Ishikawa (cell line): ENCODE results near the gene TRIOBP.
A peak's percentile ranks its signal among the peaks of the same experiment; 100 is the strongest.

Source experiments
- CEBPB ChIP-seq: IDR thresholded peaks from 2 replicates; pipeline ENCODE4 v1.6.1; 2012
- CREB1 ChIP-seq: IDR thresholded peaks from 2 replicates; pipeline ENCODE4 v1.6.1; 2012; ENCODE audit warnings: low read depth
- EGR1 ChIP-seq: IDR thresholded peaks from 2 replicates; pipeline ENCODE4 v1.6.1; 2012
- EP300 ChIP-seq: IDR thresholded peaks from 2 replicates; pipeline ENCODE4 v1.6.1; 2012; ENCODE audit warnings: borderline replicate concordance
- FOXM1 ChIP-seq: IDR thresholded peaks from 2 replicates; pipeline ENCODE4 v1.6.1; 2012; ENCODE audit warnings: low read depth, borderline replicate concordance
- MAX ChIP-seq: IDR thresholded peaks from 2 replicates; pipeline ENCODE4 v1.6.1; 2012
- NFIC ChIP-seq: IDR thresholded peaks from 2 replicates; pipeline ENCODE4 v1.6.1; 2012
- RAD21 ChIP-seq: IDR thresholded peaks from 2 replicates; pipeline ENCODE4 v1.6.1; 2012; ENCODE audit warnings: low read depth
- REST ChIP-seq: IDR thresholded peaks from 2 replicates; pipeline ENCODE4 v1.6.1; 2012; ENCODE audit warnings: low read depth, mild to moderate bottlenecking
- TAF1 ChIP-seq: IDR thresholded peaks from 2 replicates; pipeline ENCODE4 v1.6.1; 2012; ENCODE audit warnings: low read depth, mild to moderate bottlenecking
- TCF12 ChIP-seq: IDR thresholded peaks from 2 replicates; pipeline ENCODE4 v1.6.1; 2012; ENCODE audit warnings: low read depth
- TEAD4 ChIP-seq: IDR thresholded peaks from 2 replicates; pipeline ENCODE4 v1.6.1; 2012
- USF1 ChIP-seq: IDR thresholded peaks from 2 replicates; pipeline ENCODE4 v1.6.1; 2012
- YY1 ChIP-seq: IDR thresholded peaks from 2 replicates; pipeline ENCODE4 v1.6.1; 2012; ENCODE audit warnings: low read depth
- ZBTB7A ChIP-seq: IDR thresholded peaks from 2 replicates; pipeline ENCODE4 v1.6.1; 2012; ENCODE audit warnings: low read depth

Gene TRIOBP

GRCh38 chr22:37675930-37676735, 20.7 kb upstream of the TRIOBP start:
- TF ChIP-seq ZBTB7A (no peak), NFIC (0 out of 2 replicates have a peak, but pooled peaks have one; percentile 3)

GRCh38 chr22:37676736-37677492, 19.9 kb upstream of the TRIOBP start:
- TF ChIP-seq MAX (peak; percentile 85), ZBTB7A (peak; percentile 97), REST (no peak), EGR1 (no peak), EP300 (peak; percentile 58; the same call in 1 of the 2 replicates), USF1 (no peak), TCF12 (peak; percentile 80)

- TF ChIP-seq CREB1, result no peak
- no peak for TF ChIP-seq ZBTB7A
- no peak for TF ChIP-seq USF1
- no peak for TF ChIP-seq REST
- no peak for TF ChIP-seq EGR1
Observed at GRCh38 chr22:37677493-37677974, 19.3 kb upstream of the TRIOBP start.

GRCh38 chr22:37678372-37678771, 18.5 kb upstream of the TRIOBP start:
- no peak for TF ChIP-seq NFIC

GRCh38 chr22:37679670-37680069, 17.2 kb upstream of the TRIOBP start:
- TF ChIP-seq CEBPB, result no peak
- TF ChIP-seq USF1, result no peak

- no peak for TF ChIP-seq CEBPB
- no peak for TF ChIP-seq TCF12
- TF ChIP-seq NFIC, result no peak
- no peak for TF ChIP-seq TAF1
- TF ChIP-seq CREB1, result no peak
- no peak for TF ChIP-seq FOXM1
- TF ChIP-seq EP300, result no peak
- no peak for TF ChIP-seq REST
- TF ChIP-seq TEAD4, result no peak
- TF ChIP-seq RAD21, result no peak
- no peak for TF ChIP-seq EGR1
- TF ChIP-seq ZBTB7A, result no peak
- no peak for TF ChIP-seq YY1
- TF ChIP-seq MAX, result no peak
- no peak for TF ChIP-seq USF1
Observed at GRCh38 chr22:37680191-37680851, 16.5 kb upstream of the TRIOBP start.
